Measurements from ENCODE around the gene TRAF3IP1.

The TRAF3IP1 gene

GRCh38 chr2:238378230-238379095 lies 58.1 kb downstream of the TRAF3IP1 start:
- in situ Hi-C loops (cut with MboI; ENCODE audit: low sequenced_read_pairs): no loop called here

- in situ Hi-C loops (cut with MboI; ENCODE audit: low sequenced_read_pairs): no loop called here
Observed at GRCh38 chr2:238379096-238379810, 58.9 kb downstream of the TRAF3IP1 start.

- in situ Hi-C loops (cut with MboI; ENCODE audit: low sequenced_read_pairs): no loop called here
Observed at GRCh38 chr2:238380336-238380735, 60.0 kb downstream of the TRAF3IP1 start.

GRCh38 chr2:238380785-238381184 lies 60.5 kb downstream of the TRAF3IP1 start:
- in situ Hi-C loops (cut with MboI; ENCODE audit: low sequenced_read_pairs): no loop called here

- in situ Hi-C loops (cut with MboI; ENCODE audit: low sequenced_read_pairs): no loop called here
Observed at GRCh38 chr2:238381341-238382115, 61.2 kb downstream of the TRAF3IP1 start.

- in situ Hi-C loops (cut with MboI; ENCODE audit: low sequenced_read_pairs): no loop called here
Observed at GRCh38 chr2:238382381-238382781, 62.1 kb downstream of the TRAF3IP1 start.

- in situ Hi-C loops (cut with MboI; ENCODE audit: low sequenced_read_pairs): no loop called here
Observed at GRCh38 chr2:238383135-238383534, 62.8 kb downstream of the TRAF3IP1 start.

- in situ Hi-C loops (cut with MboI; ENCODE audit: low sequenced_read_pairs): no loop called here
Observed at GRCh38 chr2:238383743-238384380, 63.5 kb downstream of the TRAF3IP1 start.

GRCh38 chr2:238387332-238387731 lies 67.0 kb downstream of the TRAF3IP1 start:
- in situ Hi-C loops (cut with MboI; ENCODE audit: low sequenced_read_pairs): no loop called here

GRCh38 chr2:238388794-238389193 lies 68.5 kb downstream of the TRAF3IP1 start:
- in situ Hi-C loops (cut with MboI; ENCODE audit: low sequenced_read_pairs): no loop called here

- in situ Hi-C loops (cut with MboI; ENCODE audit: low sequenced_read_pairs): no loop called here
Observed at GRCh38 chr2:238389988-238390589, 69.8 kb downstream of the TRAF3IP1 start.

- in situ Hi-C loops (cut with MboI; ENCODE audit: low sequenced_read_pairs): no loop called here
Observed at GRCh38 chr2:238391042-238391689, 70.8 kb downstream of the TRAF3IP1 start.

- in situ Hi-C loops (cut with MboI; ENCODE audit: low sequenced_read_pairs): no loop called here
Observed at GRCh38 chr2:238396663-238397062, 76.3 kb downstream of the TRAF3IP1 start.

- in situ Hi-C loops (cut with MboI; ENCODE audit: low sequenced_read_pairs): no loop called here
Observed at GRCh38 chr2:238397356-238397755, 77.0 kb downstream of the TRAF3IP1 start.

- in situ Hi-C loops (cut with MboI; ENCODE audit: low sequenced_read_pairs): no loop called here
Observed at GRCh38 chr2:238398577-238398976, 78.3 kb downstream of the TRAF3IP1 start.

- in situ Hi-C loops (cut with MboI; ENCODE audit: low sequenced_read_pairs): no loop called here
Observed at GRCh38 chr2:238399094-238399493, 78.8 kb downstream of the TRAF3IP1 start.

- in situ Hi-C loops (cut with MboI; ENCODE audit: low sequenced_read_pairs): no loop called here
Observed at GRCh38 chr2:238401551-238401950, 81.2 kb downstream of the TRAF3IP1 start.

- in situ Hi-C loops (cut with MboI; ENCODE audit: low sequenced_read_pairs): no loop called here
Observed at GRCh38 chr2:238403632-238404405, 83.5 kb downstream of the TRAF3IP1 start.

All from hTERT RPE-1 (cell line).